ENCODE data around the gene JOSD2. TPM values are rescaled to one million over a fixed set of nuclear protein-coding genes. Genes with fewer than 3 reads are reported as not detected.
A peak's percentile ranks its signal among the peaks of the same experiment; 100 is the strongest.

The JOSD2 gene
- total and polyA plus RNA-seq, 8 donors = 16.0 to 52.0 (median 22.5) TPM

- intact Hi-C loops (cut with DNase I) = no loop called here
- Histone ChIP-seq H3K27me3 (no peaks in the 10 kb centered on the region), H3K9me3 (no peaks in the 10 kb centered on the region), H3K36me3 (peaks cover 0 to 10% of the 10 kb centered on the region in 2 donors), H3K4me1 (no peaks in the 10 kb centered on the region), H3K4me3 (no peak overlapping the region), H3K27ac (no peak overlapping the region)
- TF ChIP-seq CTCF (IDR thresholded peaks at IDR 0.05) = no peak
- ATAC-seq (peak; percentile 43), DNase-seq (peak in 1 of 4 donors; percentile 70)
These were observed 9.2 kb downstream of the JOSD2 start for GRCh38 chr19:50501568-50502475.

- Histone ChIP-seq H3K27ac (no peak overlapping the region), H3K4me1 (no peaks in the 10 kb centered on the region), H3K27me3 (no peaks in the 10 kb centered on the region), H3K4me3 (no peak overlapping the region), H3K36me3 (peaks cover 0 to 8% of the 10 kb centered on the region in 2 donors), H3K9me3 (no peaks in the 10 kb centered on the region)
- DNase-seq (peak in 1 of 4 donors; percentile 73), ATAC-seq (peak; percentile 9)
- TF ChIP-seq CTCF (IDR thresholded peaks at IDR 0.05) = no peak
- intact Hi-C loops (cut with DNase I) = no loop called here
These were observed 9.8 kb downstream of the JOSD2 start for GRCh38 chr19:50501186-50501567.

GRCh38 chr19:50500753-50501151 is 10.2 kb downstream of the JOSD2 start:
- no peak for TF ChIP-seq CTCF (IDR thresholded peaks at IDR 0.05)
- no peak overlapping the region for H3K27ac ChIP-seq
- H3K4me3 ChIP-seq = no peak overlapping the region
- peaks cover 0 to 3% of the 10 kb centered on the region in 2 donors for H3K36me3 ChIP-seq
- no peaks in the 10 kb centered on the region for H3K9me3 ChIP-seq
- no peaks in the 10 kb centered on the region for H3K27me3 ChIP-seq
- intact Hi-C loops (cut with DNase I) = no loop called here
- peak in 1 of 4 donors; percentile 69 for DNase-seq
- no peaks in the 10 kb centered on the region for H3K4me1 ChIP-seq
- ATAC-seq = peak; percentile 61

- no peak for TF ChIP-seq CTCF (IDR thresholded peaks at IDR 0.05)
- H3K4me1 ChIP-seq = no peaks in the 10 kb centered on the region
- no peaks in the 10 kb centered on the region for H3K36me3 ChIP-seq
- H3K4me3 ChIP-seq = no peak overlapping the region
- H3K27me3 ChIP-seq = no peaks in the 10 kb centered on the region
- peak in 1 of 4 donors; percentile 62 for DNase-seq
- intact Hi-C loops (cut with DNase I) = no loop called here
- ATAC-seq = peak; percentile 56
- no peak overlapping the region for H3K27ac ChIP-seq
- no peaks in the 10 kb centered on the region for H3K9me3 ChIP-seq
These were observed 10.8 kb downstream of the JOSD2 start for GRCh38 chr19:50500060-50500752.

Measured in left lung (tissue), 10 donors.